ENCODE measurements around the gene KIAA0040. TPM values are rescaled to one million over a fixed set of nuclear protein-coding genes. Genes with fewer than 3 reads are reported as not detected.

Gene KIAA0040
- total and polyA plus RNA-seq, 2 donors (not counting 1 experiment from before 2014, with no cell fraction given) = 93.6 to 106 TPM

GRCh38 chr1:175155473-175155856 lies 37.1 kb downstream of the KIAA0040 start:
- Mint-ChIP-seq H3K4me3 (no peak overlapping the region), H3K27me3 (peaks cover 16% of the 10 kb centered on the region), H3K9me3 (ENCODE audit: insufficient read depth) (no peaks in the 10 kb centered on the region), H3K4me1 (peaks cover 34% of the 10 kb centered on the region), H3K27ac (peak overlapping the region; percentile 69)
- no peaks in the 10 kb centered on the region for H3K9me3 ChIP-seq (ENCODE audit: control extremely low read depth in 1 of 3, control insufficient read depth in 2 of 3, insufficient read depth in 1 of 3, low read length in 2 of 3)
- intact Hi-C loops (cut with micrococcal nuclease) = loop anchor here (1.0 to 2.0 kb wide), 4 partner anchors 35 to 917 kb away; no protein-coding TSS in a partner anchor
- no peak overlapping the region for H3K9ac ChIP-seq (ENCODE audit: low read length)
- ATAC-seq (ENCODE audit: low read depth) = no peak
- peaks cover 0 to 14% (median 7%) of the 10 kb centered on the region in 4 experiments for H3K27me3 ChIP-seq (replicated peaks in 1 of 4; ENCODE audit: control extremely low read depth in 1 of 4, control insufficient read depth in 3 of 4, insufficient read depth in 4 of 4, low read length in 3 of 4)
- ChIA-PET CTCF (interaction anchor here (0.7 to 4.1 kb wide), 46 partner anchors 9 to 919 kb away, joined by 3 to 397 read pairs (median 7); partner anchors contain the start of gene KIAA0040), POLR2A (interaction anchor here (0.6 to 0.8 kb wide), 2 partner anchors 9 to 163 kb away, joined by 4 to 7 read pairs; no protein-coding TSS in a partner anchor)
- H3K36me3 ChIP-seq (replicated peaks in 1 of 2; ENCODE audit: control extremely low read depth in 1 of 2, control insufficient read depth in 1 of 2, extremely low read depth in 1 of 2, insufficient read depth in 2 of 2, low read length in 1 of 2) = peaks cover 8 to 26% of the 10 kb centered on the region in 2 experiments
- peaks cover 23% of the 10 kb centered on the region for H4K20me1 ChIP-seq (ENCODE audit: control insufficient read depth, insufficient read depth, low read length, poor library complexity, severe bottlenecking)
- peak overlapping the region in 1 of 2 donors; percentile 54 for H3K27ac ChIP-seq (ENCODE audit: low read length in 2 of 2)
- no peak for TF ChIP-seq CTCF (IDR thresholded peaks at IDR 0.05)
- TF ChIP-seq EZH2 (IDR thresholded peaks at IDR 0.05; ENCODE audit: borderline replicate concordance, insufficient read depth, low read depth, low read length, poor library complexity, severe bottlenecking) = no peak
- no peaks in the 10 kb centered on the region for H3K79me2 ChIP-seq (ENCODE audit: control insufficient read depth, insufficient read depth, low read length)
- no peak overlapping the region for H3K4me2 ChIP-seq (replicated peaks; ENCODE audit: low read depth, low read length, poor library complexity, severe bottlenecking)
- no peak for DNase-seq
- H3K4me1 ChIP-seq (ENCODE audit: control insufficient read depth in 2 of 2, insufficient read depth in 2 of 2, low read length in 2 of 2) = peaks cover 16 to 27% of the 10 kb centered on the region in 2 donors
- WGBS (ENCODE audit: insufficient coverage) = 56% methylated on average over 4 of the region's 4 CpGs
- no peak overlapping the region for H2AFZ ChIP-seq (ENCODE audit: insufficient read depth, low read depth, low read length, poor library complexity, severe bottlenecking)
- no peak overlapping the region for H3K4me3 ChIP-seq (ENCODE audit: control extremely low read depth in 1 of 5, extremely low read depth in 1 of 5, insufficient read depth in 1 of 5, low read depth in 2 of 5, low read length in 4 of 5)

Data from B cell (primary cell).